HepG2 (cell line): ENCODE measurements around the gene HEXIM1. TPM values are rescaled to one million over a fixed set of nuclear protein-coding genes. Genes with fewer than 3 reads are reported as not detected.

Experiments used
- CC2D1A ChIP-seq: sonication (generic); formaldehyde crosslinking; IDR thresholded peaks from 2 replicates; pipeline ENCODE4 v1.8.1; 2023; ENCODE audit warnings: mild to moderate bottlenecking, missing genetic modification reagents
- NR2F6 ChIP-seq, 2 experiments: IDR thresholded peaks; 2 replicates each; pipeline ENCODE4 v1.6.1; 2016; ENCODE audit warnings: antibody characterized with exemption in 1 of 2, mild to moderate bottlenecking in 1 of 2
- RARA ChIP-seq: IDR thresholded peaks from 2 replicates; pipeline ENCODE4 v1.6.1; 2016; ENCODE audit warnings: missing genetic modification reagents, missing compliant biosample characterization
- TMF1 ChIP-seq: sonication (generic); formaldehyde crosslinking; IDR thresholded peaks from 2 replicates; pipeline ENCODE4 v1.8.1; 2022; ENCODE audit warnings: low read depth, missing genetic modification reagents
- ZNF605 ChIP-seq: sonication (generic); formaldehyde crosslinking; IDR thresholded peaks from 2 replicates; pipeline ENCODE4 v1.8.0; 2022; ENCODE audit warnings: mild to moderate bottlenecking, missing genetic modification reagents
- ZNF674 ChIP-seq: sonication (generic); formaldehyde crosslinking; IDR thresholded peaks from 2 replicates; pipeline ENCODE4 v1.5.0; 2020; ENCODE audit warnings: low read depth, mild to moderate bottlenecking, missing genetic modification reagents
- polyA plus RNA-seq, 8 experiments: library from polyadenylated mRNA; depleted of rRNA in 3 of 8; stranded (reverse) in 7 of 8; unstranded in 1 of 8; fragments of >200 nt; fragmentation: Illumina TruSeq in 4 of 8; extraction: Trizol in 4 of 8; gene quantifications; 2 replicates each; pipeline versions ENCODE4 v1.2.1 to v1.2.3, GENCODE V29; 2011 to 2016; ENCODE audit warnings: low read depth in 4 of 8, missing spikeins in 1 of 8, mixed read lengths in 1 of 8; ENCODE audit not compliant: insufficient read depth in 1 of 8
- total RNA-seq, 5 experiments: library from RNA; depleted of rRNA; stranded (reverse); fragments of >200 nt; fragmentation: Illumina TruSeq; extraction: Trizol; gene quantifications; 2 replicates each; pipeline ENCODE4 v1.2.3, GENCODE V29; 2016; ENCODE audit warnings: low read depth in 1 of 5
- TF ChIP-seq, protein P1 (sequence below): sonication (generic); formaldehyde crosslinking; IDR thresholded peaks from 2 replicates; pipeline ENCODE4 v1.4.0; 2020; ENCODE audit warnings: missing genetic modification reagents, mild to moderate bottlenecking, borderline replicate concordance
- TF ChIP-seq, protein P2 (sequence below): sonication (generic); formaldehyde crosslinking; IDR thresholded peaks from 2 replicates; pipeline ENCODE4 v1.9.0; 2021; ENCODE audit warnings: missing genetic modification reagents, mild to moderate bottlenecking, borderline replicate concordance
- TF ChIP-seq, protein P3 (sequence below): sonication (generic); formaldehyde crosslinking; IDR thresholded peaks from 2 replicates; pipeline ENCODE4 v1.9.0; 2021; ENCODE audit warnings: mild to moderate bottlenecking, missing genetic modification reagents
- TF ChIP-seq, protein P4 (sequence below): sonication (generic); formaldehyde crosslinking; IDR thresholded peaks from 2 replicates; pipeline ENCODE4 v1.4.0; 2020; ENCODE audit warnings: missing genetic modification reagents

HEXIM1 gene
- total and polyA plus RNA-seq, 2 of the 13 experiments (the other 11 are each of a cell fraction or from before 2014, with no cell fraction given), result 10.5 to 16.6 TPM

DNA sequence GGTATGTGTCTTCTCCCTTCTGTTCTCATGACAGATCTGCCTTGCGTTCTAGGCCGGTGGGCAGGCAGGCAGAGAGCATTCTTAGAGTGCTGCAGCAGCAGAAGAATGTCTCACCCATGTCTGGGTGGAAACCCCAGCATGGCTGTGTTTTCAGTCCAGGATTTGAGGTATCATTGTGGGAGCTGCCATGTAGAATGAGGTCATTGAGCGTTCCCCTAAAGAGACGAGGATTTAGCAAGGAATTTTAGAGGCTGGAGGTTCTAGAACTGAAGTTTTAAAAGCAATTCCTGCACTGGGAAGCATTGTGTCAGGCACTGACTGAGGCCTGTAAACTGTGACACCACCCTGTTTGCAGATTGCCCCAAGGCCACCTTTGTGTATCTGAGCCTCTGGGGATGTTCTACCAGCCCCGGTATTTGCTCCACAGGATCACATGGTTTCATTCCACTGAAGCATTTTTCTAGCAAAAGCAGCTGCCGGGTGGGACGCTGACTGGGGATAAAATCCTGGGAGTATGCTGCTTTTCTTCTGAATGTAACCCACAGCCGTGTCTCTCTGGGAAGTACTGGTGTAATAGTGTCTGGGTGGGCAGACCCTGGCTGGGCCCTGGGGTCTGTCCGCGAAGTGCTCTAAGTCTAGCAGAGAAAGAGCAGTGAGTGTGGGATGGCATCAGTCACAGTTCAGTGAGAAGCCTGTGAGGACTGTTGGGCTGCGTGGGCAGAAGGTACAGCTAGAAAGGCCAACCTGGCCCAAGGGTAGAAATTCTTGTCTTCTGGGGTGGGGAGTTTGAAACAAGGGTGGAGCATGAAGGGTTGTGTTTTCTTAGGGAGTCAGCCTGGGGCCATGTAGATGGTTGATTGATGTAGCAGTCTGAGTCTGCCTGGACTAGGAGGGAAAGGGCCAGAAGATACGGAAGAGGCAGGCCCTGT is 46.1 kb upstream of the HEXIM1 start (continued):
- TF ChIP-seq, protein P1, sequence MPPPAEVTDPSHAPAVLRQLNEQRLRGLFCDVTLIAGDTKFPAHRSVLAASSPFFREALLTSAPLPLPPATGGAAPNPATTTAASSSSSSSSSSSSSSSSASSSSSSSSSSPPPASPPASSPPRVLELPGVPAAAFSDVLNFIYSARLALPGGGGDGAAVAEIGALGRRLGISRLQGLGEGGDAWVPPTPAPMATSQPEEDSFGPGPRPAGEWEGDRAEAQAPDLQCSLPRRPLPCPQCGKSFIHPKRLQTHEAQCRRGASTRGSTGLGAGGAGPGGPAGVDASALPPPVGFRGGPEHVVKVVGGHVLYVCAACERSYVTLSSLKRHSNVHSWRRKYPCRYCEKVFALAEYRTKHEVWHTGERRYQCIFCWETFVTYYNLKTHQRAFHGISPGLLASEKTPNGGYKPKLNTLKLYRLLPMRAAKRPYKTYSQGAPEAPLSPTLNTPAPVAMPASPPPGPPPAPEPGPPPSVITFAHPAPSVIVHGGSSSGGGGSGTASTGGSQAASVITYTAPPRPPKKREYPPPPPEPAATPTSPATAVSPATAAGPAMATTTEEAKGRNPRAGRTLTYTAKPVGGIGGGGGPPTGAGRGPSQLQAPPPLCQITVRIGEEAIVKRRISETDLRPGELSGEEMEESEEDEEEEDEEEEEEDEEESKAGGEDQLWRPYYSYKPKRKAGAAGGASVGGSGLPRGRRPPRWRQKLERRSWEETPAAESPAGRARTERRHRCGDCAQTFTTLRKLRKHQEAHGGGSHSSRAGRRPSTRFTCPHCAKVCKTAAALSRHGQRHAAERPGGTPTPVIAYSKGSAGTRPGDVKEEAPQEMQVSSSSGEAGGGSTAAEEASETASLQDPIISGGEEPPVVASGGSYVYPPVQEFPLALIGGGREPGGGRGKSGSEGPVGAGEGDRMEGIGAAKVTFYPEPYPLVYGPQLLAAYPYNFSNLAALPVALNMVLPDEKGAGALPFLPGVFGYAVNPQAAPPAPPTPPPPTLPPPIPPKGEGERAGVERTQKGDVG, result no peak
- TF ChIP-seq, protein P2, sequence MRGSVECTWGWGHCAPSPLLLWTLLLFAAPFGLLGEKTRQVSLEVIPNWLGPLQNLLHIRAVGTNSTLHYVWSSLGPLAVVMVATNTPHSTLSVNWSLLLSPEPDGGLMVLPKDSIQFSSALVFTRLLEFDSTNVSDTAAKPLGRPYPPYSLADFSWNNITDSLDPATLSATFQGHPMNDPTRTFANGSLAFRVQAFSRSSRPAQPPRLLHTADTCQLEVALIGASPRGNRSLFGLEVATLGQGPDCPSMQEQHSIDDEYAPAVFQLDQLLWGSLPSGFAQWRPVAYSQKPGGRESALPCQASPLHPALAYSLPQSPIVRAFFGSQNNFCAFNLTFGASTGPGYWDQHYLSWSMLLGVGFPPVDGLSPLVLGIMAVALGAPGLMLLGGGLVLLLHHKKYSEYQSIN, result no peak
- TF ChIP-seq ZNF674 (CRISPR knock-in tag) (no peak), TMF1 (CRISPR knock-in tag) (no peak), RARA (CRISPR knock-in tag) (peak; percentile 39; the same call in 1 of the 2 replicates), NR2F6 (IDR thresholded peaks at IDR 0.05) (no peak), NR2F6 (CRISPR knock-in tag; IDR thresholded peaks at IDR 0.05) (peak; percentile 47), ZNF605 (CRISPR knock-in tag) (no peak; the same call in 1 of the 2 replicates), CC2D1A (no peak)
- TF ChIP-seq, protein P3, sequence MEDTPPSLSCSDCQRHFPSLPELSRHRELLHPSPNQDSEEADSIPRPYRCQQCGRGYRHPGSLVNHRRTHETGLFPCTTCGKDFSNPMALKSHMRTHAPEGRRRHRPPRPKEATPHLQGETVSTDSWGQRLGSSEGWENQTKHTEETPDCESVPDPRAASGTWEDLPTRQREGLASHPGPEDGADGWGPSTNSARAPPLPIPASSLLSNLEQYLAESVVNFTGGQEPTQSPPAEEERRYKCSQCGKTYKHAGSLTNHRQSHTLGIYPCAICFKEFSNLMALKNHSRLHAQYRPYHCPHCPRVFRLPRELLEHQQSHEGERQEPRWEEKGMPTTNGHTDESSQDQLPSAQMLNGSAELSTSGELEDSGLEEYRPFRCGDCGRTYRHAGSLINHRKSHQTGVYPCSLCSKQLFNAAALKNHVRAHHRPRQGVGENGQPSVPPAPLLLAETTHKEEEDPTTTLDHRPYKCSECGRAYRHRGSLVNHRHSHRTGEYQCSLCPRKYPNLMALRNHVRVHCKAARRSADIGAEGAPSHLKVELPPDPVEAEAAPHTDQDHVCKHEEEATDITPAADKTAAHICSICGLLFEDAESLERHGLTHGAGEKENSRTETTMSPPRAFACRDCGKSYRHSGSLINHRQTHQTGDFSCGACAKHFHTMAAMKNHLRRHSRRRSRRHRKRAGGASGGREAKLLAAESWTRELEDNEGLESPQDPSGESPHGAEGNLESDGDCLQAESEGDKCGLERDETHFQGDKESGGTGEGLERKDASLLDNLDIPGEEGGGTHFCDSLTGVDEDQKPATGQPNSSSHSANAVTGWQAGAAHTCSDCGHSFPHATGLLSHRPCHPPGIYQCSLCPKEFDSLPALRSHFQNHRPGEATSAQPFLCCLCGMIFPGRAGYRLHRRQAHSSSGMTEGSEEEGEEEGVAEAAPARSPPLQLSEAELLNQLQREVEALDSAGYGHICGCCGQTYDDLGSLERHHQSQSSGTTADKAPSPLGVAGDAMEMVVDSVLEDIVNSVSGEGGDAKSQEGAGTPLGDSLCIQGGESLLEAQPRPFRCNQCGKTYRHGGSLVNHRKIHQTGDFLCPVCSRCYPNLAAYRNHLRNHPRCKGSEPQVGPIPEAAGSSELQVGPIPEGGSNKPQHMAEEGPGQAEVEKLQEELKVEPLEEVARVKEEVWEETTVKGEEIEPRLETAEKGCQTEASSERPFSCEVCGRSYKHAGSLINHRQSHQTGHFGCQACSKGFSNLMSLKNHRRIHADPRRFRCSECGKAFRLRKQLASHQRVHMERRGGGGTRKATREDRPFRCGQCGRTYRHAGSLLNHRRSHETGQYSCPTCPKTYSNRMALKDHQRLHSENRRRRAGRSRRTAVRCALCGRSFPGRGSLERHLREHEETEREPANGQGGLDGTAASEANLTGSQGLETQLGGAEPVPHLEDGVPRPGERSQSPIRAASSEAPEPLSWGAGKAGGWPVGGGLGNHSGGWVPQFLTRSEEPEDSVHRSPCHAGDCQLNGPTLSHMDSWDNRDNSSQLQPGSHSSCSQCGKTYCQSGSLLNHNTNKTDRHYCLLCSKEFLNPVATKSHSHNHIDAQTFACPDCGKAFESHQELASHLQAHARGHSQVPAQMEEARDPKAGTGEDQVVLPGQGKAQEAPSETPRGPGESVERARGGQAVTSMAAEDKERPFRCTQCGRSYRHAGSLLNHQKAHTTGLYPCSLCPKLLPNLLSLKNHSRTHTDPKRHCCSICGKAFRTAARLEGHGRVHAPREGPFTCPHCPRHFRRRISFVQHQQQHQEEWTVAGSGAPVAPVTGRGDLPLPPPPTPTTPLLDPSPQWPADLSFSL (CRISPR knock-in tag), result no peak
- TF ChIP-seq, protein P4, sequence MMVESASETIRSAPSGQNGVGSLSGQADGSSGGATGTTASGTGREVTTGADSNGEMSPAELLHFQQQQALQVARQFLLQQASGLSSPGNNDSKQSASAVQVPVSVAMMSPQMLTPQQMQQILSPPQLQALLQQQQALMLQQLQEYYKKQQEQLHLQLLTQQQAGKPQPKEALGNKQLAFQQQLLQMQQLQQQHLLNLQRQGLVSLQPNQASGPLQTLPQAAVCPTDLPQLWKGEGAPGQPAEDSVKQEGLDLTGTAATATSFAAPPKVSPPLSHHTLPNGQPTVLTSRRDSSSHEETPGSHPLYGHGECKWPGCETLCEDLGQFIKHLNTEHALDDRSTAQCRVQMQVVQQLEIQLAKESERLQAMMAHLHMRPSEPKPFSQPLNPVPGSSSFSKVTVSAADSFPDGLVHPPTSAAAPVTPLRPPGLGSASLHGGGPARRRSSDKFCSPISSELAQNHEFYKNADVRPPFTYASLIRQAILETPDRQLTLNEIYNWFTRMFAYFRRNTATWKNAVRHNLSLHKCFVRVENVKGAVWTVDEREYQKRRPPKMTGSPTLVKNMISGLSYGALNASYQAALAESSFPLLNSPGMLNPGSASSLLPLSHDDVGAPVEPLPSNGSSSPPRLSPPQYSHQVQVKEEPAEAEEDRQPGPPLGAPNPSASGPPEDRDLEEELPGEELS (CRISPR knock-in tag), result peak; percentile 75
